ENCODE data around the gene SAC3D1. TPM values are rescaled to one million over a fixed set of nuclear protein-coding genes. Genes with fewer than 3 reads are reported as not detected.

SAC3D1 gene
- total RNA-seq, 2 experiments from 2014 or later = 14.0 to 14.5 TPM

GRCh38 chr11:65083134-65083833 lies 42.3 kb downstream of the SAC3D1 start:
- H3K27ac Mint-ChIP-seq = peak overlapping the region; percentile 98
- no peaks in the 10 kb centered on the region for H3K27me3 Mint-ChIP-seq
- intact Hi-C loops (cut with micrococcal nuclease) = loop anchor here (5.0 kb wide), 1 partner anchor 61 kb away; no protein-coding TSS in a partner anchor
- ChIA-PET POLR2A (interaction anchor here (0.6 to 2.6 kb wide), 20 partner anchors 8 to 644 kb away, joined by 3 to 13 read pairs (median 4); partner anchors contain the start of genes ARL2, SAC3D1, SNX15 and VPS51), CTCF (interaction anchor here (1.4 to 1.6 kb wide), 5 partner anchors 14 to 69 kb away, joined by 5 to 10 read pairs (median 6); partner anchors contain the start of genes ARL2, FAU, MRPL49 and ZNHIT2)
- peak overlapping the region; percentile 99 for H3K4me3 Mint-ChIP-seq
- H3K9me3 Mint-ChIP-seq = no peaks in the 10 kb centered on the region
- ATAC-seq (peak; percentile 5), DNase-seq (peak; percentile 17)
- TF ChIP-seq CTCF (IDR thresholded peaks at IDR 0.05) = no peak
- H3K4me1 Mint-ChIP-seq (ENCODE audit: low read depth) = peaks cover 43% of the 10 kb centered on the region
- H3K36me3 Mint-ChIP-seq (ENCODE audit: low read depth) = peaks cover 51% of the 10 kb centered on the region

- peak; percentile 96 for DNase-seq
- no peaks in the 10 kb centered on the region for H3K27me3 Mint-ChIP-seq
- intact Hi-C loops (cut with micrococcal nuclease) = loop anchor here (5.0 kb wide), 1 partner anchor 62 kb away; no protein-coding TSS in a partner anchor
- ATAC-seq = peak; percentile 82
- CTCF ChIA-PET = interaction anchor here (1.4 to 1.6 kb wide), 5 partner anchors 15 to 70 kb away, joined by 5 to 10 read pairs (median 6); partner anchors contain the start of genes ARL2, FAU, MRPL49 and ZNHIT2
- H3K36me3 Mint-ChIP-seq (ENCODE audit: low read depth) = peaks cover 49% of the 10 kb centered on the region
- H3K9me3 Mint-ChIP-seq = no peaks in the 10 kb centered on the region
- TF ChIP-seq CTCF (IDR thresholded peaks at IDR 0.05) = no peak
- H3K4me1 Mint-ChIP-seq (ENCODE audit: low read depth) = peaks cover 35% of the 10 kb centered on the region
- peak within 1 kb of the TSS; percentile 99 for H3K4me3 Mint-ChIP-seq
- POLR2A ChIA-PET = interaction anchor here (0.6 to 2.6 kb wide), 13 partner anchors 8 to 643 kb away, joined by 3 to 13 read pairs (median 4); partner anchors contain the start of genes SAC3D1, SNX15, VPS51 and ZNHIT2
- peak within 1 kb of the TSS; percentile 98 for H3K27ac Mint-ChIP-seq
Observed at GRCh38 chr11:65083834-65084597, 43.0 kb downstream of the SAC3D1 start, which contains the start of the genes CDCA5 and ZFPL1. TSS of gene CDCA5 (minus strand) at chr11:65084040. CDS start at chr11:65083978, 62 bp downstream. TSS of gene ZFPL1 (plus strand) at chr11:65084222. CDS start at chr11:65084699, 477 bp downstream.

- DNase-seq (no peak), ATAC-seq (peak; percentile 26)
- Mint-ChIP-seq H3K9me3 (no peaks in the 10 kb centered on the region), H3K36me3 (ENCODE audit: low read depth) (peaks cover 46% of the 10 kb centered on the region), H3K4me1 (ENCODE audit: low read depth) (peaks cover 32% of the 10 kb centered on the region), H3K27ac (peak overlapping the region; percentile 98), H3K4me3 (peak overlapping the region; percentile 99), H3K27me3 (no peaks in the 10 kb centered on the region)
- ChIA-PET POLR2A (interaction anchor here (0.9 to 3.5 kb wide), 3 partner anchors 11 to 71 kb away, joined by 3 to 24 read pairs (median 4); partner anchors contain the start of genes ARL2 and VPS51), CTCF (interaction anchor here (1.6 kb wide), 1 partner anchor 25 kb away, joined by 7 read pairs; no protein-coding TSS in a partner anchor)
- no peak for TF ChIP-seq CTCF (IDR thresholded peaks at IDR 0.05)
- intact Hi-C loops (cut with micrococcal nuclease) = loop anchor here (5.0 kb wide), 1 partner anchor 62 kb away; no protein-coding TSS in a partner anchor
Observed at GRCh38 chr11:65084598-65085375, 43.8 kb downstream of the SAC3D1 start.

GRCh38 chr11:65085446-65085845 lies 44.4 kb downstream of the SAC3D1 start:
- peak overlapping the region; percentile 98 for H3K27ac Mint-ChIP-seq
- no peak for TF ChIP-seq CTCF (IDR thresholded peaks at IDR 0.05)
- peak overlapping the region; percentile 99 for H3K4me3 Mint-ChIP-seq
- intact Hi-C loops (cut with micrococcal nuclease) = no loop called here
- ATAC-seq (no peak), DNase-seq (no peak)
- ChIA-PET POLR2A (interaction anchor here (0.9 to 3.5 kb wide), 3 partner anchors 10 to 71 kb away, joined by 3 to 24 read pairs (median 4); partner anchors contain the start of genes ARL2 and VPS51), CTCF (interaction anchor here (1.6 kb wide), 1 partner anchor 25 kb away, joined by 7 read pairs; no protein-coding TSS in a partner anchor)
- H3K4me1 Mint-ChIP-seq (ENCODE audit: low read depth) = peaks cover 29% of the 10 kb centered on the region
- peaks cover 42% of the 10 kb centered on the region for H3K36me3 Mint-ChIP-seq (ENCODE audit: low read depth)
- H3K9me3 Mint-ChIP-seq = no peaks in the 10 kb centered on the region
- H3K27me3 Mint-ChIP-seq = no peaks in the 10 kb centered on the region
